Tibial artery (tissue), 4 donors: ENCODE results near the gene OBSCN.

Experiments
- DNase-seq, 2 donors: peaks; one replicate each; pipeline ENCODE4 v3.0.0-alpha.2; 2019
- H3K27ac ChIP-seq, 2 donors: fragments of 200-600 bp; sonication (generic) in 1 of 2; 1 replicate in 1 of 2; 2 replicates in 1 of 2; pipeline ENCODE4 v1.5.1; 2018 to 2019; ENCODE audit warnings: mild to moderate bottlenecking in 1 of 2
- H3K27me3 ChIP-seq, 2 donors: fragments of 200-600 bp; sonication (generic) in 1 of 2; one replicate each; pipeline versions ENCODE4 v1.5.1 to v1.6.0; 2016 to 2019
- H3K36me3 ChIP-seq, 3 donors: fragments of 200-600 bp; sonication (generic) in 2 of 3; one replicate each; pipeline ENCODE4 v1.5.1; 2016 to 2019; ENCODE audit warnings: mild to moderate bottlenecking in 2 of 3
- H3K4me1 ChIP-seq, 4 donors: fragments of 200-600 bp; sonication (generic) in 2 of 4; 1 replicate in 3 of 4; 2 replicates in 1 of 4; pipeline ENCODE4 v1.5.1; 2016 to 2019
- H3K4me3 ChIP-seq, 2 donors: fragments of 200-600 bp; sonication (generic) in 1 of 2; 1 replicate in 1 of 2; 2 replicates in 1 of 2; pipeline ENCODE4 v1.5.1; 2018 to 2019; ENCODE audit warnings: mild to moderate bottlenecking in 2 of 2
- H3K9me3 ChIP-seq, 3 donors: fragments of 200-600 bp; sonication (generic) in 1 of 3; one replicate each; pipeline ENCODE4 v1.5.1; 2016 to 2019
- intact Hi-C: fragments of 100-400 bp; cut with DNase I; formaldehyde crosslinking; loops from one replicate; pipeline ENCODE4 v1.15.0; 2023; ENCODE audit warnings: low total_unique reads
- TF ChIP-seq, protein P1 (sequence below), 2 experiments: fragments of 200-600 bp in 1 of 2; fragments of 450-650 bp in 1 of 2; IDR thresholded peaks; one replicate each; pipeline ENCODE4 v1.5.1; 2017 to 2019; ENCODE audit warnings: antibody characterized with exemption in 2 of 2, mild to moderate bottlenecking in 1 of 2, moderate library complexity in 1 of 2

OBSCN gene

DNA sequence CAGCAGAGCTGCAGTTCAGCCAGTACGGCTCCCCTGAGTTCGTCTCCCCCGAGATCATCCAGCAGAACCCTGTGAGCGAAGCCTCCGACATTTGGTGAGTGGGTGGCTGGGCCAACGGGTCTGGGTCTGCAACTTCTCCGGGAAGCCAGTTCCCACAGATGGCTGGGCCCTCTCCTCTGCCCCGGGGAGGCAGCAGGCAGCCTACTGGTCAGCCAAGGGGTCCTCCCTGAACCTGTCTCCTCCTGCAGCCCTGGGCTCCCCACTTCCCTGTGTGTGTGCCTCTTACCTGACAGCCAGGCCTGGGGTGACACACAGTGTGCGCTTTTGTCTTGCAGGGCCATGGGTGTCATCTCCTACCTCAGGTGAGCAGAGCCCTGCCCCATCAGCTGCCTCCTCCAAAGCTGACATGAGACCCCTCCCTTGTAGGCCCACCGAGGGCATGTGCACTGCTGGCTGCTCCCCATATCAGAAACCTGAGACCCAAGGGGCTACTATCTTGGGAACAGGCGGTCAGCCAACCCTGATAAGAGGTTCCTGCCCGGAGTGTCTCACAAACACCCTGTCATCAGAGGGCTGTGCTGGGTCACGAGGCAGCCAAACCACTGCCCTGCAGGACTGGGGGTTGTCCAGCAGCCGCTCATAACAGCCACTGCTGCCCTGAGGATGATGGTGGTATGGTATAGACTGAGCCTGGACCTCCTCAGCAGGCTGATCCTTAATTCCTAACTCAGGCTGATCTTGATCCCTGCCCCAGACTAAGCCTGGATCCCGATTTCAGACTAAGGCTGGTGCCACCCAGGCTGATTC lies 161.2 kb downstream of the OBSCN start:
- Histone ChIP-seq H3K9me3 (no peaks in the 10 kb centered on the region), H3K27me3 (peaks cover 0 to 86% of the 10 kb centered on the region in 2 donors), H3K27ac (no peak overlapping the region), H3K4me1 (peaks cover 0 to 3% (median under 1%) of the 10 kb centered on the region in 4 donors), H3K36me3 (no peaks in the 10 kb centered on the region), H3K4me3 (no peak overlapping the region)
- peak; percentile 16 to 62 for DNase-seq
- TF ChIP-seq, protein P1, sequence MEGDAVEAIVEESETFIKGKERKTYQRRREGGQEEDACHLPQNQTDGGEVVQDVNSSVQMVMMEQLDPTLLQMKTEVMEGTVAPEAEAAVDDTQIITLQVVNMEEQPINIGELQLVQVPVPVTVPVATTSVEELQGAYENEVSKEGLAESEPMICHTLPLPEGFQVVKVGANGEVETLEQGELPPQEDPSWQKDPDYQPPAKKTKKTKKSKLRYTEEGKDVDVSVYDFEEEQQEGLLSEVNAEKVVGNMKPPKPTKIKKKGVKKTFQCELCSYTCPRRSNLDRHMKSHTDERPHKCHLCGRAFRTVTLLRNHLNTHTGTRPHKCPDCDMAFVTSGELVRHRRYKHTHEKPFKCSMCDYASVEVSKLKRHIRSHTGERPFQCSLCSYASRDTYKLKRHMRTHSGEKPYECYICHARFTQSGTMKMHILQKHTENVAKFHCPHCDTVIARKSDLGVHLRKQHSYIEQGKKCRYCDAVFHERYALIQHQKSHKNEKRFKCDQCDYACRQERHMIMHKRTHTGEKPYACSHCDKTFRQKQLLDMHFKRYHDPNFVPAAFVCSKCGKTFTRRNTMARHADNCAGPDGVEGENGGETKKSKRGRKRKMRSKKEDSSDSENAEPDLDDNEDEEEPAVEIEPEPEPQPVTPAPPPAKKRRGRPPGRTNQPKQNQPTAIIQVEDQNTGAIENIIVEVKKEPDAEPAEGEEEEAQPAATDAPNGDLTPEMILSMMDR (IDR thresholded peaks at IDR 0.05): no peak
- intact Hi-C loops: no loop called here

DNA sequence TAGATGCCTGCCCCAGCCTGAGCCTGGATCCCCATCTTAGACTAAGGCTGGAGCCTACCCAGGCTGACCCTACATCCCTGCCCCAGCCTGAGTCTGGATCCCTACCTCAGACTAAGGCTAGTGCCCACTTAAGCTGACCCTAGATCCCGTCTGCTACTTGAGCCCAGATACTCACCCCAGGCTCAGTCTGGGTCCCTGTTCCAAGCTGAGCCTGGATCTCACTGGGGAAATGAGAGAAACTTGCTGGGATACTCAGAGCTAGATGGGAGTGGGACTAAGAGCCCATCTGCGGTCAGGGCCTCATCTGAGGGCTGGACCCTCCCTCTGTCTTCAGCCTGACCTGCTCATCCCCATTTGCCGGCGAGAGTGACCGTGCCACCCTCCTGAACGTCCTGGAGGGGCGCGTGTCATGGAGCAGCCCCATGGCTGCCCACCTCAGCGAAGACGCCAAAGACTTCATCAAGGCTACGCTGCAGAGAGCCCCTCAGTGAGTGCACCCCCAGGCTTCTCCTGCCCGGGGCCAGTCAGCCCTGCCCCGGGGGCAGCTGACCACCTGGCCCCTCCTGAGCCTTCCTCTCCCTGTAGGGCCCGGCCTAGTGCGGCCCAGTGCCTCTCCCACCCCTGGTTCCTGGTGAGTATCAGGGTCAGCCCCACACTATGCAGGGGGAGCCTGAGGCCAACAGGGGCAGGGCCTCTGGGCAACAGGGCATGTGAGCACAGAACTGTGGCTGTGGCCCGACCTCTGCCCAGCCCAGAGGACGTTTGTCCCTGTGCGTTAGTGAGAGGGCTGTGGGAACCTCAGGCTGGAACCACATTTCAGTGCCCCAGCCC lies 162.0 kb downstream of the OBSCN start:
- Histone ChIP-seq H3K27me3 (peaks cover 0 to 77% of the 10 kb centered on the region in 2 donors), H3K27ac (no peak overlapping the region), H3K4me3 (no peak overlapping the region), H3K4me1 (peaks cover 0 to 10% (median 8%) of the 10 kb centered on the region in 4 donors), H3K9me3 (no peaks in the 10 kb centered on the region), H3K36me3 (no peaks in the 10 kb centered on the region)
- TF ChIP-seq, protein P1 (IDR thresholded peaks at IDR 0.05): no peak
- intact Hi-C loops: loop anchor here (10.0 kb wide), 1 partner anchor 115 kb away; the partner anchor contains the start of gene RNF187
- DNase-seq: peak in 1 of 2 donors; percentile 65

GRCh38 chr1:228370439-228370940 lies 162.6 kb downstream of the OBSCN start:
- DNase-seq: peak in 1 of 2 donors; percentile 64
- Histone ChIP-seq H3K4me1 (peaks cover 0 to 17% (median 14%) of the 10 kb centered on the region in 4 donors), H3K27me3 (peaks cover 0 to 73% of the 10 kb centered on the region in 2 donors), H3K9me3 (no peaks in the 10 kb centered on the region), H3K27ac (no peak overlapping the region), H3K4me3 (no peak overlapping the region), H3K36me3 (no peaks in the 10 kb centered on the region)
- intact Hi-C loops: loop anchor here (10.0 kb wide), 1 partner anchor 114 kb away; the partner anchor contains the start of gene RNF187
- TF ChIP-seq, protein P1 (IDR thresholded peaks at IDR 0.05): no peak

- intact Hi-C loops: loop anchor here (10.0 kb wide), 1 partner anchor 114 kb away; the partner anchor contains the start of gene RNF187
- H3K27me3 ChIP-seq: peaks cover 0 to 66% of the 10 kb centered on the region in 2 donors
- H3K4me3 ChIP-seq: no peak overlapping the region
- DNase-seq: peak in 1 of 2 donors; percentile 65
- no peaks in the 10 kb centered on the region for H3K36me3 ChIP-seq
- H3K27ac ChIP-seq: no peak overlapping the region
- no peaks in the 10 kb centered on the region for H3K9me3 ChIP-seq
- TF ChIP-seq, protein P1 (IDR thresholded peaks at IDR 0.05): no peak
- peaks cover 0 to 18% (median 15%) of the 10 kb centered on the region in 4 donors for H3K4me1 ChIP-seq
Measured at GRCh38 chr1:228370941-228371740, 163.3 kb downstream of the OBSCN start.
